ENCODE results near the gene TPM4. TPM values are rescaled to one million over a fixed set of nuclear protein-coding genes. Genes with fewer than 3 reads are reported as not detected.

TPM4 gene
- total RNA-seq, 2 experiments from 2014 or later, result 327 to 328 TPM

- ChIA-PET POLR2A (no interaction called here), CTCF (interaction anchor here (1.0 kb wide), 1 partner anchor 38 kb away, joined by 3 read pairs; the partner anchor contains the start of gene HSH2D)
Measured at GRCh38 chr19:16106121-16106520, 29.8 kb downstream of the TPM4 start.

- ChIA-PET POLR2A (interaction anchor here (0.7 to 2.1 kb wide), 5 partner anchors 12 to 118 kb away, joined by 3 to 11 read pairs (median 3); partner anchors contain the start of gene TPM4), CTCF (interaction anchor here (0.7 to 2.1 kb wide), 15 partner anchors 12 to 71 kb away, joined by 3 to 10 read pairs (median 5); partner anchors contain the start of gene TPM4)
Measured at GRCh38 chr19:16111160-16111908, 35.0 kb downstream of the TPM4 start, which contains the start of gene RAB8A. RAB8A (plus strand) TSS chr19:16111889; CDS start chr19:16111902, 13 bp downstream.

GRCh38 chr19:16111909-16112752, 35.8 kb downstream of the TPM4 start:
- ChIA-PET CTCF (interaction anchor here (0.7 to 2.1 kb wide), 8 partner anchors 17 to 70 kb away, joined by 3 to 10 read pairs (median 5); no protein-coding TSS in a partner anchor), POLR2A (interaction anchor here (2.1 kb wide), 1 partner anchor 35 kb away, joined by 11 read pairs; the partner anchor contains the start of gene TPM4)

- ChIA-PET CTCF (interaction anchor here (0.7 to 1.4 kb wide), 4 partner anchors 18 to 71 kb away, joined by 3 to 4 read pairs (median 4); no protein-coding TSS in a partner anchor), POLR2A (no interaction called here)
Measured at GRCh38 chr19:16112778-16113177, 36.5 kb downstream of the TPM4 start.

- CTCF ChIA-PET, result interaction anchor here (0.6 to 1.4 kb wide), 4 partner anchors 19 to 72 kb away, joined by 3 to 4 read pairs (median 4); no protein-coding TSS in a partner anchor
- POLR2A ChIA-PET, result no interaction called here
Measured at GRCh38 chr19:16113727-16114126, 37.4 kb downstream of the TPM4 start.

GRCh38 chr19:16115301-16116039, 39.2 kb downstream of the TPM4 start:
- CTCF ChIA-PET, result interaction anchor here (0.9 to 4.0 kb wide), 3 partner anchors 70 to 87 kb away, joined by 3 to 13 read pairs (median 4); no protein-coding TSS in a partner anchor
- POLR2A ChIA-PET, result interaction anchor here (0.6 kb wide), 1 partner anchor 45 kb away, joined by 6 read pairs; no protein-coding TSS in a partner anchor

GRCh38 chr19:16116067-16116466, 39.8 kb downstream of the TPM4 start:
- POLR2A ChIA-PET, result no interaction called here
- CTCF ChIA-PET, result interaction anchor here (0.9 to 4.0 kb wide), 3 partner anchors 70 to 86 kb away, joined by 3 to 13 read pairs (median 4); no protein-coding TSS in a partner anchor

GRCh38 chr19:16117594-16118033, 41.3 kb downstream of the TPM4 start:
- ChIA-PET POLR2A (interaction anchor here (0.7 to 1.1 kb wide), 2 partner anchors 21 to 47 kb away, joined by 3 read pairs; no protein-coding TSS in a partner anchor), CTCF (interaction anchor here (0.6 to 4.0 kb wide), 8 partner anchors 11 to 76 kb away, joined by 3 to 13 read pairs (median 4); partner anchors contain the start of genes FAM32A and TPM4)

- ChIA-PET CTCF (interaction anchor here (1.0 to 4.0 kb wide), 6 partner anchors 48 to 77 kb away, joined by 3 to 13 read pairs (median 4); partner anchors contain the start of gene FAM32A), POLR2A (interaction anchor here (0.7 to 1.1 kb wide), 2 partner anchors 48 to 249 kb away, joined by 3 read pairs; no protein-coding TSS in a partner anchor)
Measured at GRCh38 chr19:16118489-16119033, 42.3 kb downstream of the TPM4 start.

- CTCF ChIA-PET, result interaction anchor here (0.7 to 2.2 kb wide), 4 partner anchors 35 to 75 kb away, joined by 3 to 8 read pairs (median 4); partner anchors contain the start of gene FAM32A
Measured at GRCh38 chr19:16119075-16119857, 43.0 kb downstream of the TPM4 start.

GRCh38 chr19:16121141-16121540, 44.8 kb downstream of the TPM4 start:
- POLR2A ChIA-PET, result interaction anchor here (0.7 to 1.0 kb wide), 2 partner anchors 23 to 106 kb away, joined by 4 to 5 read pairs; partner anchors contain the start of gene HSH2D
- CTCF ChIA-PET, result interaction anchor here (0.6 kb wide), 1 partner anchor 43 kb away, joined by 3 read pairs; no protein-coding TSS in a partner anchor

More at GRCh38 chr19:16119075-16119857, 43.0 kb downstream of the TPM4 start:
- POLR2A ChIA-PET, result interaction anchor here (0.7 kb wide), 1 partner anchor 248 kb away, joined by 3 read pairs; no protein-coding TSS in a partner anchor

GRCh38 chr19:16121967-16122366, 45.7 kb downstream of the TPM4 start:
- CTCF ChIA-PET, result interaction anchor here (1.2 kb wide), 1 partner anchor 22 kb away, joined by 4 read pairs; the partner anchor contains the start of gene HSH2D
- POLR2A ChIA-PET, result no interaction called here

- POLR2A ChIA-PET, result no interaction called here
- CTCF ChIA-PET, result no interaction called here
Measured at GRCh38 chr19:16124953-16125352, 48.7 kb downstream of the TPM4 start.

- CTCF ChIA-PET, result interaction anchor here (1.2 kb wide), 1 partner anchor 56 kb away, joined by 3 read pairs; no protein-coding TSS in a partner anchor
- POLR2A ChIA-PET, result no interaction called here
Measured at GRCh38 chr19:16125737-16126495, 49.6 kb downstream of the TPM4 start.

GRCh38 chr19:16127080-16127479, 50.8 kb downstream of the TPM4 start:
- CTCF ChIA-PET, result interaction anchor here (1.2 kb wide), 1 partner anchor 55 kb away, joined by 3 read pairs; no protein-coding TSS in a partner anchor
- POLR2A ChIA-PET, result no interaction called here

All from activated CD8-positive, alpha-beta memory T cell treated with anti-CD3 and anti-CD28 coated beads for 36 hours (primary cell).